GM12878 (cell line): Measurements from ENCODE around the gene SHC3. TPM values are rescaled to one million over a fixed set of nuclear protein-coding genes. Genes with fewer than 3 reads are reported as not detected.

Experiments
- ATAC-seq: fragments of 200-7000 bp; cut with Tn5 transposase; 3 replicates; pipeline ENCODE4 v1.9.1; 2020; ENCODE audit warnings: mild to moderate bottlenecking, moderate library complexity
- Bru-seq: library from RNA; stranded (reverse); fragments of 400-500 nt; gene quantifications from one replicate; lab custom pipeline; 2021; lab: Mats Ljungman, UMichigan
- BruChase-seq, 2 experiments: library from RNA; stranded (reverse); fragments of 400-500 nt; gene quantifications; one replicate each; lab custom pipeline; 2021; lab: Mats Ljungman, UMichigan
- BruUV-seq: library from RNA; stranded (reverse); fragments of 400-500 nt; replicated peaks from 2 replicates; lab custom pipeline; 2021; lab: Mats Ljungman, UMichigan
- CTCF ChIA-PET: fragments of 300-600 bp; sonication (Branson Sonifier 250); formaldehyde crosslinking; extraction: SDS; loops from one replicate; lab custom pipeline; 2021; ENCODE audit warnings: inconsistent platforms; lab: Yijun Ruan, JAX
- POLR2A ChIA-PET: fragments of 350-600 bp; formaldehyde crosslinking; extraction: SDS; loops from one replicate; lab custom pipeline; 2021; ENCODE audit warnings: inconsistent platforms; lab: Charles Lee
- RAD21 ChIA-PET: fragments of 300-600 bp; sonication (Branson Sonifier 250); formaldehyde crosslinking; loops from one replicate; lab custom pipeline; 2023; ENCODE audit warnings: antibody characterized with exemption; ENCODE audit not compliant: unreplicated experiment; lab: Charles Lee
- SMC1A ChIA-PET: fragments of 300-600 bp; sonication (Branson Sonifier 250); formaldehyde crosslinking; loops from one replicate; lab custom pipeline; 2023; ENCODE audit not compliant: unreplicated experiment, uncharacterized antibody; lab: Charles Lee
- DNase-seq: peaks from one replicate; pipeline ENCODE4 v3.0.0-alpha.2; 2011; ENCODE audit warnings: low read depth, low spot score
- FAIRE-seq: peaks from 3 replicates; lab custom pipeline; 2011; peaks lifted over from hg19 to GRCh38; lab: Jason Lieb, UNC
- H2AFZ ChIP-seq: 2 replicates; pipeline ENCODE4 v1.6.0; 2011; ENCODE audit warnings: low read depth, low read length, control low read depth; ENCODE audit not compliant: control insufficient read depth
- H3K27ac ChIP-seq: 2 replicates; pipeline ENCODE4 v1.5.1; 2011; ENCODE audit warnings: control low read depth; ENCODE audit not compliant: control insufficient read depth, insufficient read depth
- H3K27me3 ChIP-seq, 2 experiments: replicated peaks in 1 of 2; 2 replicates each; pipeline versions ENCODE4 v1.6.0 to v1.6.1; 2011; ENCODE audit warnings: low read length in 1 of 2; ENCODE audit not compliant: control insufficient read depth in 2 of 2, insufficient read depth in 2 of 2
- H3K36me3 ChIP-seq, 2 experiments: 2 replicates each; pipeline ENCODE4 v1.5.1; 2011; ENCODE audit warnings: low read length in 1 of 2; ENCODE audit not compliant: control insufficient read depth in 2 of 2, insufficient read depth in 2 of 2
- H3K4me1 ChIP-seq: 2 replicates; pipeline ENCODE4 v1.6.1; 2011; ENCODE audit warnings: mild to moderate bottlenecking, low read length, moderate library complexity, mixed read lengths; ENCODE audit not compliant: control insufficient read depth, insufficient read depth
- H3K4me2 ChIP-seq: 2 replicates; pipeline ENCODE4 v1.6.0; 2011; ENCODE audit warnings: control low read depth; ENCODE audit not compliant: control insufficient read depth, insufficient read depth
- H3K4me3 ChIP-seq: fragments of 200-600 bp; sonication (generic); 2 replicates; pipeline ENCODE4 v1.5.1; 2016
- H3K79me2 ChIP-seq: 2 replicates; pipeline ENCODE4 v1.6.0; 2011; ENCODE audit warnings: low read length; ENCODE audit not compliant: control insufficient read depth, insufficient read depth
- H3K9ac ChIP-seq: 2 replicates; pipeline ENCODE4 v1.8.0; 2011; ENCODE audit warnings: low read length, control low read depth, mixed read lengths; ENCODE audit not compliant: control insufficient read depth, insufficient read depth
- H3K9me3 ChIP-seq: replicated peaks from 3 replicates; pipeline ENCODE4 v1.5.1; 2011; ENCODE audit warnings: mild to moderate bottlenecking, low read length; ENCODE audit not compliant: control insufficient read depth, insufficient read depth
- H4K20me1 ChIP-seq: 2 replicates; pipeline ENCODE4 v1.6.0; 2011; ENCODE audit not compliant: control insufficient read depth, insufficient read depth
- ASH2L ChIP-seq: fragments of 300-600, 200-600 bp; sonication (generic); IDR thresholded peaks from 2 replicates; pipeline ENCODE4 v1.6.1; 2017; ENCODE audit warnings: low read depth, mild to moderate bottlenecking, borderline replicate concordance
- SUZ12 ChIP-seq: fragments of 200-600 bp; sonication (generic); IDR thresholded peaks from one replicate; pipeline ENCODE4 v1.6.1; 2018; ENCODE audit warnings: antibody characterized with exemption, mild to moderate bottlenecking; ENCODE audit not compliant: unreplicated experiment
- WGBS: methylation state at CpG from one replicate; pipeline ENCODE4 v1.1.6; 2016; ENCODE audit warnings: low lambda C conversion rate; ENCODE audit not compliant: insufficient replicate concordance, insufficient coverage; ENCODE audit errors: missing lambda C conversion rate; 5-methylcytosine and 5-hydroxymethylcytosine counted together
- in situ Hi-C: fragments of 300-500 bp; cut with MboI; formaldehyde crosslinking; loops from 9 replicates; pipeline ENCODE4 v1.14.3; 2018; ENCODE audit warnings: mixed read lengths
- intact Hi-C: fragments of 100-400 bp; cut with micrococcal nuclease; formaldehyde crosslinking; loops from one replicate; pipeline ENCODE4 v1.14.2; 2022; ENCODE audit not compliant: unreplicated experiment
- long read RNA-seq, 2 experiments: library from polyadenylated mRNA; unstranded; transcript quantifications; one replicate each; pipeline ENCODE4 v2.0.0, GENCODE V29; 2019 to 2020
- polyA minus RNA-seq, 3 experiments: library from RNA; depleted of rRNA, polyadenylated mRNA; stranded (reverse); fragments of >200 nt; gene quantifications; 2 replicates each; pipeline ENCODE4 v1.2.3, GENCODE V29; 2011
- polyA plus RNA-seq, 11 experiments: library from polyadenylated mRNA; depleted of rRNA in 4 of 11; unstranded in 6 of 11; stranded (reverse) in 5 of 11; fragments of >200 nt; fragmentation: Nextera tagmentation in 4 of 11; fragmentation: Illumina TruSeq in 1 of 11; extraction: Ambion mirVana in 4 of 11; extraction: Trizol in 1 of 11; gene quantifications; 1 replicate in 1 of 11; 2 replicates in 10 of 11; pipeline versions ENCODE4 v1.2.1 to v1.2.3, GENCODE V29; 2011 to 2016; ENCODE audit warnings: inconsistent platforms in 2 of 11, missing spikeins in 2 of 11, low read depth in 1 of 11
- total RNA-seq, 4 experiments: library from RNA; depleted of rRNA in 3 of 4; stranded (reverse); fragments of >200 nt in 3 of 4; fragmentation: Illumina TruSeq in 1 of 4; extraction: Trizol in 1 of 4; gene quantifications; 2 replicates each; pipeline versions ENCODE4 v1.2.1 to v1.2.3, GENCODE V29; 2013 to 2021

Gene SHC3, protein sequence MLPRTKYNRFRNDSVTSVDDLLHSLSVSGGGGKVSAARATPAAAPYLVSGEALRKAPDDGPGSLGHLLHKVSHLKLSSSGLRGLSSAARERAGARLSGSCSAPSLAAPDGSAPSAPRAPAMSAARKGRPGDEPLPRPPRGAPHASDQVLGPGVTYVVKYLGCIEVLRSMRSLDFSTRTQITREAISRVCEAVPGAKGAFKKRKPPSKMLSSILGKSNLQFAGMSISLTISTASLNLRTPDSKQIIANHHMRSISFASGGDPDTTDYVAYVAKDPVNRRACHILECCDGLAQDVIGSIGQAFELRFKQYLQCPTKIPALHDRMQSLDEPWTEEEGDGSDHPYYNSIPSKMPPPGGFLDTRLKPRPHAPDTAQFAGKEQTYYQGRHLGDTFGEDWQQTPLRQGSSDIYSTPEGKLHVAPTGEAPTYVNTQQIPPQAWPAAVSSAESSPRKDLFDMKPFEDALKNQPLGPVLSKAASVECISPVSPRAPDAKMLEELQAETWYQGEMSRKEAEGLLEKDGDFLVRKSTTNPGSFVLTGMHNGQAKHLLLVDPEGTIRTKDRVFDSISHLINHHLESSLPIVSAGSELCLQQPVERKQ
- total RNA-seq (2013; cell fraction: nucleolus; rRNA removed) = 0.10 TPM in 1 of 2 replicates, not detected in the other
- total RNA-seq (2014; rRNA removed) (0.06 TPM in 1 of 2 replicates, not detected in the other), total RNA-seq (2014; rRNA removed; fragmentation: Illumina TruSeq; extraction: Trizol) (not detected in 2 replicates), total RNA-seq (2021) (0.03 TPM in 1 of 2 replicates, not detected in the other), polyA plus RNA-seq (2011; rRNA removed) (0.01 TPM in 1 of 2 replicates, not detected in the other), polyA plus RNA-seq (2014; fragmentation: Illumina TruSeq; extraction: Trizol) (0.03 TPM in 1 of 2 replicates, not detected in the other), polyA plus RNA-seq (2014; fragmentation: Nextera tagmentation; extraction: Ambion mirVana) (not detected), polyA plus RNA-seq (2014; rRNA removed) (0.03 TPM in 1 of 2 replicates, not detected in the other), polyA plus RNA-seq (2016; fragmentation: Nextera tagmentation; extraction: Ambion mirVana) (not detected), polyA minus RNA-seq (2011; rRNA and poly(A)+ RNA removed) (0.05 TPM in 1 of 2 replicates, not detected in the other), Bru-seq, nascent RNA (percentile 15 among the genes with signal in this experiment), BruChase-seq, experiment 1, labeled RNA remaining after a 6-hour chase (percentile 12 among the genes with signal in this experiment), BruChase-seq, experiment 2, labeled RNA remaining after a 2-hour chase (percentile 9 among the genes with signal in this experiment)
- polyA plus RNA-seq (2011; ENCODE audit: low read depth) = not detected
- not detected in 2 replicates for polyA plus RNA-seq (2011; cell fraction: cytosol; rRNA removed)
- polyA plus RNA-seq (2011; cell fraction: nucleus; rRNA removed) = 0.03 and 0.10 TPM in 2 replicates
- 0.01 TPM in 2 replicates for polyA plus RNA-seq (2012)
- not detected in 2 replicates for polyA minus RNA-seq (2011; cell fraction: cytosol; rRNA and poly(A)+ RNA removed)
- polyA minus RNA-seq (2011; cell fraction: nucleus; rRNA and poly(A)+ RNA removed) = not detected in 2 replicates
- long read RNA-seq, experiment 1 = 0 reads
- long read RNA-seq, experiment 2 = 0 reads

- in situ Hi-C loops = no loop called here
- TF ChIP-seq SUZ12 = peak; percentile 79
- TF ChIP-seq ASH2L = no peak
- H3K27me3 ChIP-seq = peaks cover 5 to 24% of the 10 kb centered on the region in 2 experiments
- ChIA-PET SMC1A (no interaction called here), CTCF (no interaction called here), POLR2A (no interaction called here), RAD21 (no interaction called here)
- no peaks in the 10 kb centered on the region for H3K79me2 ChIP-seq
- H3K9me3 ChIP-seq = no peaks in the 10 kb centered on the region; the same call in 2 of the 3 replicates
- H2AFZ ChIP-seq = no peak within 1 kb of the TSS
- no peaks in the 10 kb centered on the region for H3K36me3 ChIP-seq
- no peak within 1 kb of the TSS for H3K4me3 ChIP-seq
- no peak within 1 kb of the TSS for H3K9ac ChIP-seq
- no peak within 1 kb of the TSS for H3K27ac ChIP-seq
- no peaks in the 10 kb centered on the region for H3K4me1 ChIP-seq
- 0 out of 2 replicates have a peak within 1 kb of the TSS, but pooled peaks have one; percentile 25 for H3K4me2 ChIP-seq
- ATAC-seq (no peak), FAIRE-seq (no peak), DNase-seq (no peak)
- H4K20me1 ChIP-seq = no peaks in the 10 kb centered on the region
- BruUV-seq = no TSS peak
- intact Hi-C loops = no loop called here
- 54% methylated on average over 68 of the region's 96 CpGs for WGBS
Observed at GRCh38 chr9:89177944-89178829, at the start of gene SHC3. Gene SHC3, minus strand, starts transcription at chr9:89178818. Its CDS starts 358 bp downstream, at chr9:89178460.
